Natural killer cell (primary cell): ENCODE results near the gene USP3. TPM values are rescaled to one million over a fixed set of nuclear protein-coding genes. Genes with fewer than 3 reads are reported as not detected.

Source experiments
- total RNA-seq, 4 donors: library from RNA; stranded (reverse); fragments of 120-200 nt in 1 of 4; gene quantifications; one replicate each; pipeline versions ENCODE4 v1.2.3 to v1.2.4, GENCODE V29; 2013 to 2022

The USP3 gene
- total RNA-seq, 3 donors from 2014 or later (not counting 1 experiment from before 2014, with no cell fraction given) = 163 to 187 (median 169) TPM

Other genes starting within 250 kb of the USP3 start
- 10 to 100 TPM in 1 of 3 donors, 1 to 10 TPM in 2; 8.6 to 12.4 (median 9.9) TPM for gene APH1B, start 227.0 kb upstream of the USP3 start, total RNA-seq
- gene CA12, start 122.7 kb upstream of the USP3 start, total RNA-seq = not detected
- 1 to 10 TPM in 1 of 3 donors, under 1 TPM in 2; 0.33 to 2.3 (median 0.65) TPM for gene FBXL22, start 92.8 kb downstream of the USP3 start, total RNA-seq